KMS-11 (cell line): ENCODE data around the gene BTBD8.

ENCODE experiments used
- H2AFZ ChIP-seq: fragments of 200-600 bp; sonication (generic); 2 replicates; pipeline ENCODE4 v1.6.1; 2016; ENCODE audit warnings: antibody characterized with exemption, mixed run types, low read depth
- H3K27ac ChIP-seq: fragments of 200-600 bp; sonication (generic); 2 replicates; pipeline ENCODE4 v1.6.1; 2016; ENCODE audit warnings: mild to moderate bottlenecking, mixed run types
- H3K27me3 ChIP-seq: fragments of 200-600 bp; sonication (generic); 2 replicates; pipeline ENCODE4 v1.6.1; 2017; ENCODE audit warnings: mild to moderate bottlenecking, low read depth, mixed run types, moderate library complexity; ENCODE audit not compliant: insufficient read depth
- H3K36me3 ChIP-seq: fragments of 200-600 bp; sonication (generic); 2 replicates; pipeline ENCODE4 v1.6.1; 2017; ENCODE audit warnings: mild to moderate bottlenecking, mixed run types; ENCODE audit not compliant: insufficient read depth
- H3K4me1 ChIP-seq: fragments of 200-600 bp; sonication (generic); 2 replicates; pipeline ENCODE4 v1.6.1; 2016; ENCODE audit warnings: mild to moderate bottlenecking, low read depth, mixed run types; ENCODE audit not compliant: poor library complexity, severe bottlenecking
- H3K4me2 ChIP-seq: fragments of 200-600 bp; sonication (generic); 2 replicates; pipeline ENCODE4 v1.7.0; 2016; ENCODE audit warnings: mild to moderate bottlenecking, mixed run types
- H3K4me3 ChIP-seq: fragments of 200-600 bp; sonication (generic); IDR thresholded peaks from 2 replicates; pipeline ENCODE4 v1.6.1; 2017; ENCODE audit warnings: low read depth, low read length, mixed read lengths; ENCODE audit not compliant: insufficient read depth
- H3K79me2 ChIP-seq: fragments of 200-600 bp; sonication (generic); 2 replicates; pipeline ENCODE4 v1.6.1; 2016; ENCODE audit warnings: low read depth, mixed run types; ENCODE audit not compliant: insufficient read depth
- H3K9ac ChIP-seq: fragments of 200-600 bp; sonication (generic); 2 replicates; pipeline ENCODE4 v1.6.1; 2016; ENCODE audit warnings: mild to moderate bottlenecking, mixed run types
- H4K20me1 ChIP-seq: fragments of 200-600 bp; sonication (generic); 2 replicates; pipeline ENCODE4 v1.6.1; 2016; ENCODE audit warnings: mild to moderate bottlenecking, mixed run types; ENCODE audit not compliant: insufficient read depth
- TF ChIP-seq, protein P1 (sequence below): fragments of 200-600 bp; sonication (generic); conservative IDR thresholded peaks from 2 replicates; pipeline ENCODE4 v1.6.1; 2017; ENCODE audit warnings: low read depth, mild to moderate bottlenecking, antibody characterized with exemption, low read length, moderate library complexity, mixed read lengths

Gene BTBD8

DNA sequence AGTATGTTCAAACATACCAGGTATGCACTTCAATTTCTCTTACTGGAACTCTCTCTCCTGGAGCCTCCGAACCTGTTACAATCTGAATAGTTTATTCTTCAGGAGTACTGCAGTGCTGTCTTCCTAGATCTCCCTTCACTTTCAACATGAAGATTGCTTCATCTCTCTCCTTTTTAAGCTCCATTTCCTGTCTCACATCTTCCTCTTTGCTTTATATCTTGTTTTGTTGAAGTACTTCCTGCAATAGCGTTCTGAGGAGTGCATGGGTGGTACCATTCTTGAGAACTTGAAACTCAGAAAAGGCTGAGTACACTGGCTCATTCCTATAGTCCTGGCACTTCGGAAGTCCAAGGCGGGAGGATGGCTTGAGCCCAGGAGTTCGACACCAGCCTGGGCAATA is 121.8 kb downstream of the BTBD8 start:
- no peaks in the 10 kb centered on the region for H3K36me3 ChIP-seq
- no peaks in the 10 kb centered on the region for H4K20me1 ChIP-seq
- H3K4me1 ChIP-seq, result no peaks in the 10 kb centered on the region
- H3K27ac ChIP-seq, result no peak overlapping the region
- no peaks in the 10 kb centered on the region for H3K79me2 ChIP-seq
- no peak overlapping the region for H3K9ac ChIP-seq
- H3K4me3 ChIP-seq, result no peak overlapping the region
- no peak overlapping the region for H2AFZ ChIP-seq
- no peak overlapping the region for H3K4me2 ChIP-seq
- no peaks in the 10 kb centered on the region for H3K27me3 ChIP-seq
- TF ChIP-seq, protein P1, sequence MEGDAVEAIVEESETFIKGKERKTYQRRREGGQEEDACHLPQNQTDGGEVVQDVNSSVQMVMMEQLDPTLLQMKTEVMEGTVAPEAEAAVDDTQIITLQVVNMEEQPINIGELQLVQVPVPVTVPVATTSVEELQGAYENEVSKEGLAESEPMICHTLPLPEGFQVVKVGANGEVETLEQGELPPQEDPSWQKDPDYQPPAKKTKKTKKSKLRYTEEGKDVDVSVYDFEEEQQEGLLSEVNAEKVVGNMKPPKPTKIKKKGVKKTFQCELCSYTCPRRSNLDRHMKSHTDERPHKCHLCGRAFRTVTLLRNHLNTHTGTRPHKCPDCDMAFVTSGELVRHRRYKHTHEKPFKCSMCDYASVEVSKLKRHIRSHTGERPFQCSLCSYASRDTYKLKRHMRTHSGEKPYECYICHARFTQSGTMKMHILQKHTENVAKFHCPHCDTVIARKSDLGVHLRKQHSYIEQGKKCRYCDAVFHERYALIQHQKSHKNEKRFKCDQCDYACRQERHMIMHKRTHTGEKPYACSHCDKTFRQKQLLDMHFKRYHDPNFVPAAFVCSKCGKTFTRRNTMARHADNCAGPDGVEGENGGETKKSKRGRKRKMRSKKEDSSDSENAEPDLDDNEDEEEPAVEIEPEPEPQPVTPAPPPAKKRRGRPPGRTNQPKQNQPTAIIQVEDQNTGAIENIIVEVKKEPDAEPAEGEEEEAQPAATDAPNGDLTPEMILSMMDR, result no peak

DNA sequence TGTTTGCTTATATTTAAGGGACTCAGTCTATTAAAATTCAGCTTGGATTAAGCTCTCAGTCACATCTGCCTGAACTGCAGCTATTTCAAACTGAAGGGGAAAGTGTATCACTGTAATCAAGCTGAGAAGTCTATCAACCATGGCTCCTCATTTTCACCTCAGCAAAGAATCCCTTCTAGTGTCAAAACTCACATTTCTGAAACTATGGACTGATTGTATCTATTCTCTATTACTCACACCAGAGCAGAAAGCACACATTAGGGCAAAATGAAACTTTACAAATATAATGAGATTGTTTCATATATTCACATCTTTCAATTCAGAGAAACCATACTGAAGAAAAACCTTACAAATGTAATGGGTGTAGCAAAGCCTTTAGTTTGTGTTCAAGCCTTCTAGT is 123.0 kb downstream of the BTBD8 start:
- Histone ChIP-seq H3K27me3 (no peaks in the 10 kb centered on the region), H4K20me1 (no peaks in the 10 kb centered on the region), H3K4me1 (no peaks in the 10 kb centered on the region), H3K4me3 (no peak overlapping the region), H2AFZ (no peak overlapping the region), H3K36me3 (no peaks in the 10 kb centered on the region), H3K9ac (no peak overlapping the region), H3K27ac (no peak overlapping the region), H3K79me2 (no peaks in the 10 kb centered on the region), H3K4me2 (no peak overlapping the region)
- TF ChIP-seq, protein P1, result no peak

DNA sequence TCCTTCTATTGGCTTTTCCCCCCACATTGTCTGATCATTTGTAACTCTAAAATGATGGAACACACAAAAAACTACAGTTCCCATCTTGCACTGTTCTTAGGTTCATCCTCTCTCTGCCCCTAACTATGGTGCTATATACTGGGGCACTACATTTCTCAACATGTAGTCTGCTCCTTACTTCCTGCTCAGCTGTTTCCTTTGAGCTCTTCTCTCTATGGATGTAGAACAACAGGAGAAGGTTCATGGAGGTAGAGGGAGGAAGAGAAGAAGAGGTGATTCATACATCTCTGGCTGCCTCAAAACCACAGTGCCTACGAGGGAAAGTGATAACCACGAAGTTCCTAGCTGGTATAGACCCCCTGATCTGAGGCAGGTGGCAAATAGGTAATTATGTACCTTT is 130.6 kb downstream of the BTBD8 start:
- no peak overlapping the region for H3K4me2 ChIP-seq
- no peaks in the 10 kb centered on the region for H3K79me2 ChIP-seq
- no peaks in the 10 kb centered on the region for H3K4me1 ChIP-seq
- TF ChIP-seq, protein P1, result no peak
- H3K27ac ChIP-seq, result no peak overlapping the region
- H3K4me3 ChIP-seq, result no peak overlapping the region
- no peak overlapping the region for H3K9ac ChIP-seq
- no peaks in the 10 kb centered on the region for H3K36me3 ChIP-seq
- no peaks in the 10 kb centered on the region for H3K27me3 ChIP-seq
- H2AFZ ChIP-seq, result no peak overlapping the region
- no peaks in the 10 kb centered on the region for H4K20me1 ChIP-seq

DNA sequence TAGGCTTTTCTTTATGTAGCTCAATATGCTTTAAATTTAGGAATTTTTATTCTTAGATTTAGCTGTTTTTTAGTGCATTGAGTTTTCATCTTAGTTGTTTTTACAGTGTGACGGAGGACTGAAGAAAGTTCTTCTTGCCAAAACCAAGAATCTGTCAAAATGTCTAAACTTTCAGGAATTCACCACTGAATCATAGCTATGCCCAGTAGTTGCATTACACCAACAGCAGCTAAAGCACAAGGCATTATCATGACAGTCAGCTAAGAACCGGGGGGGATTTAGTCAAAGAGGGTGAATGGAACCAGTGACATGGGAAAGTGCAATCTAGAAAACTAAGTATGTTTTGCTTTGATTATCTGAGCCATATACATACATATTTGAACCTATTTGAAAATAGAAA is 131.0 kb downstream of the BTBD8 start:
- H3K9ac ChIP-seq, result no peak overlapping the region
- H3K4me3 ChIP-seq, result no peak overlapping the region
- H3K4me1 ChIP-seq, result no peaks in the 10 kb centered on the region
- H3K27me3 ChIP-seq, result no peaks in the 10 kb centered on the region
- H3K4me2 ChIP-seq, result no peak overlapping the region
- no peaks in the 10 kb centered on the region for H4K20me1 ChIP-seq
- H2AFZ ChIP-seq, result no peak overlapping the region
- no peak overlapping the region for H3K27ac ChIP-seq
- no peaks in the 10 kb centered on the region for H3K79me2 ChIP-seq
- H3K36me3 ChIP-seq, result no peaks in the 10 kb centered on the region
- TF ChIP-seq, protein P1, result no peak

DNA sequence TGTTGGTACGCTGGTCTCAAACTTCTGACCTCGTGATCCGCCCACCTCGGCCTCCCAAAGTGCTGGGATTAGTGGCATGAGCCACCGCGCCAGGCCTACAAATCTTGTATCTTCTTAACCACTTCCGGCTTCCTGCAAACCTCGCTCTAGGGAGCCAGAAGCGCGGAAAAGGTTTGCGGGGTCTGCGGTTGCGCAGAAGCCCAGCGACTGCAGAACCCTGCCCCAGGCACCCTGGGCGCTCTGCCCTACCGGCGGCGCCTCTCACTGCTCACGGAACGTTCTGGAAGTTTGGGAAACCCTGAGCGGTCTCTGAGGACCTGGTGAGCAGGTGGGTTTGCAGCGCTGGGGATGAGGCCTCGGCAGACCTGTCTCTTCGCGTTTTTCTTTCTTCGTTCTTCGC is 137.6 kb downstream of the BTBD8 start, which contains the start of gene C1orf146:
TSS of gene C1orf146 (plus strand) at position 195 of the 400 bp plus-strand sequence. CDS start 13,506 bp downstream, outside the sequence.
- Histone ChIP-seq H4K20me1 (no peaks in the 10 kb centered on the region), H3K4me2 (no peak within 1 kb of the TSS), H3K4me1 (no peaks in the 10 kb centered on the region), H3K27me3 (no peaks in the 10 kb centered on the region), H3K27ac (no peak within 1 kb of the TSS), H2AFZ (no peak within 1 kb of the TSS), H3K9ac (no peak within 1 kb of the TSS), H3K36me3 (no peaks in the 10 kb centered on the region), H3K4me3 (no peak within 1 kb of the TSS), H3K79me2 (no peaks in the 10 kb centered on the region)
- TF ChIP-seq, protein P1, result no peak
